HG03095 (cell line): Measurements from ENCODE around the gene GMDS.

ENCODE experiments used
- ATAC-seq: cut with Tn5 transposase; IDR thresholded peaks from one replicate; pipeline ENCODE4 v1.9.1; 2021; ENCODE audit warnings: moderate library complexity; ENCODE audit not compliant: unreplicated experiment

The GMDS gene

DNA sequence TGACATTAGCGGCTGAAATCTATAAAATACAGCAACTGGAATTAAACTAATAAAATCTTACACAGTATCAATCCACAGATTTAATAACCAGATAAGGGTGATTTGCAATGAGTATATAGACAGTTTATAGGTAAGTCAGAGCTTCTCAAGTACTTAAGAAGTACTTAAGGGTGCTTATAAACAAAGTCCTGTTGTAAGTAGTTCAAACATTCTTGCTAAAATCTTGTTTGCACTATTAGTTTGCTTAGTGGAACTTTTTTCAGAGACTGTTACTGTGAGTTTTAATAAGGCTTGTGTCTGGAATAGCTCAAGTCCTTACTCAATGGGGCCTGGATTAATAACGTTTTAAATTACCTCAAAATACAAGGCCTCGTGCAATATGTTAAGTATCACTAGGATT is 240.5 kb downstream of the GMDS start:
- no peak for ATAC-seq

- ATAC-seq: no peak
Measured at GRCh38 chr6:2000962-2001361, 244.4 kb downstream of the GMDS start.

GRCh38 chr6:1997702-1998101 is 247.7 kb downstream of the GMDS start:
- no peak for ATAC-seq

DNA sequence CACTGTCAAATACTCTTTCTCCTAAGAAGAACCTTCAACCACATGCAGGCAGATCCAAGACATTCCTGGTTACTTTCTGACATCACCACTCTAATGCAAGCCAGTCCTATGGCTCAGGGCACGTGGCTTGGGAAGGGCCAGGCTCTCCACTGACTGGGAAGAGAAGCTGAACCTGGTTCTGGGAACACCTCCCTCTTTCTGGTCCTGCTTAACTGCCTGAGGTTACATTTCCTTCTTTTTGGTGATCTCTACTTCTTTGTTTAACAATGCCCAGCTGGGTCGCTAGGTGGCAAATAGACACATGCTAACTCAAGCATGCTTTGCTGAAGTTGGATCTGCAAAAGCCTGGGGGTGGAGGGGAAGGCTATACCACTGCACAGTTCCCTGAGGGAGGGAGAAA is 249.8 kb downstream of the GMDS start:
- no peak for ATAC-seq

DNA sequence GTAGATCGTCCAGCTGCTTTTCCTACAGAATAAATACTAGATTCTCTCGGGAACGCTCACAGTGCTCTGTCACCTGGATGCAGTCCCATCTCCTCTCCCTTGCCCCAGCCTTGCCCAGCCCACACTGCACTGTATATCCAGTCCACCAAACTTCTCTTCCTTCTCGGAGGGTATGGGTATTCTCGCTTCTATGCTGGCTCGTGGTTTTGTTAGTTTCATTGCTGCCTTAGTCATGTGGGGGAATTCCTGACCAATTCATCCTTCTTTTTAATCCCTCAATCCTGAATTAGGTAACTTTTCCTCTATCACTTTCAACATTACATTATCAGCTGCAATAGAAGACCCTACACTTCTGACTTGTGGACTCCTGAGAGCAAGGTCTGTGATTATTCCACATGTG is 252.4 kb downstream of the GMDS start:
- no peak for ATAC-seq

- ATAC-seq: no peak
Measured at GRCh38 chr6:1991332-1991878, 254.0 kb downstream of the GMDS start.

GRCh38 chr6:1988843-1989242 is 256.6 kb downstream of the GMDS start:
- no peak for ATAC-seq

DNA sequence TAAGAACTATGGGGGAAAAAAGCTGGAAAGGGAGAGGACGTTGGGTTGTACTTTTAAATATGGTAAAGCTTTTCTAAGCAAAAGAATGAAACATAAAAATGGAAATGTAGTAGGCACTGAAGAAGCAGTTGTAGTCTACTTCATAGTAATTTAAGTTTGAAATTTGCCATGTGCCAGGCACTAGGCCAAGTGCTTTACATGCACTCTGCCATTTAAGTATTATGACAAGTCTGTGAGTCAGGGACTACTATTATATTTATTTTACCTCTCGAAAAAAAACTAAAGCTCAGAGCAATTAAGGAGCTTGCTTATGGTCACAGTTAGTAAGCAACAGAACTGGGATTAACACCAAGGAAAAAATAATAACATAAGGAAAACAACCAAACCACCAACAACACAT is 257.8 kb downstream of the GMDS start:
- no peak for ATAC-seq

- ATAC-seq: no peak
Measured at GRCh38 chr6:1986454-1987243, 258.8 kb downstream of the GMDS start.

GRCh38 chr6:1984346-1984994 is 260.9 kb downstream of the GMDS start:
- ATAC-seq: no peak

DNA sequence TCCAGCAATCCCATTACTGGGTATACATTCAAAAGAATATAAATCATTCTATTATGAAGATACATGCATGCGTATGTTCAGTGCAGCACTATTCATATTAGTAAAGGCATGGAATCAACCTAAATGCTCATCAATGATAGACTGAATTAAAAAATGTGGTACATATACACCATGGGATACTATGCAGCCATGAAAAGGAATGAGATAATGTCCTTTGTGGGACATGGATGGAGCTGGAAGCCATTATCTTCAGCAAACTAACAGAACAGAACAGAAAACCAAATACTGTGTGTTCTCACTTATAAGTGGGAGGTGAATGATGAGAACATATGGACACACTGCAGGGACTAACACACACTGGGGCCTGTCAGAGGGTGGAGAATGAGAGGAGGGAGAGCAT is 261.6 kb downstream of the GMDS start:
- no peak for ATAC-seq

DNA sequence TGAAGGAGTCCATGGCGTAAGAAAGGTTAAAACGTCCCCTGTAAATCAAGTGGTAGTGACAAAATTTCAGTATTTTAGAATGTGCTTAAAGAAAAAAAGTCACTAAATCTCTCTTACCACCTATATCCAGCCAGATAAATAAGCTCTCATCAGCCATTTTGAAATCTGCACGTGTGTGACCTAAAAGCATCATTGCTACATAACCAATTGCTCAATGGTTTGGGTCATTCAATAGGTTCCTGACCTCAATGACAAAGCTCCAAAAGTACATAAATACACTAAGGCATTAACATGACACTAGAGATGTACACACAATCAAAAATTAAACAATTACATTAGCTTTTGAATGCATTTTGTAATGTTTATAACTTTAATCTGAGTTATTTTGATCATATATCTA is 272.4 kb downstream of the GMDS start:
- ATAC-seq: no peak

DNA sequence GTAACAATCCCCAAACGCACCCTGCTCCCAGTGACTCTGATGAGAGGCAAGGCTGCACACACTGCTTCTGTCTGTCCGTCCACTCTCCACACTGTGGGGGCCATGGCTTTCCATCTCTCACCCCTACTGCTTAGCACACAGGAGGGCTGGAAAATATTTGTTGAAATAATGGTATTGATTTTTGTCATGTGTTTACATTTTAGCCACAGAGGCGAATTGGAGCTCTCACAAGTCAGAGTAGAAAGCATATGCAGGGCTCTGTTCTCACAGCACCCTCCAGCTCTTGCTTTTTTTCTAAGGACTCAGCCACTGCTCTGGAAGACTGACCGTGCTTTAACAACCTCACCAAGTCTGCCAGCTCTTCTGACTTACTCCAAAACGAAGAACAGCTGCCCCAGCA is 273.8 kb downstream of the GMDS start:
- ATAC-seq: no peak

GRCh38 chr6:1970151-1970561 is 275.2 kb downstream of the GMDS start:
- no peak for ATAC-seq

DNA sequence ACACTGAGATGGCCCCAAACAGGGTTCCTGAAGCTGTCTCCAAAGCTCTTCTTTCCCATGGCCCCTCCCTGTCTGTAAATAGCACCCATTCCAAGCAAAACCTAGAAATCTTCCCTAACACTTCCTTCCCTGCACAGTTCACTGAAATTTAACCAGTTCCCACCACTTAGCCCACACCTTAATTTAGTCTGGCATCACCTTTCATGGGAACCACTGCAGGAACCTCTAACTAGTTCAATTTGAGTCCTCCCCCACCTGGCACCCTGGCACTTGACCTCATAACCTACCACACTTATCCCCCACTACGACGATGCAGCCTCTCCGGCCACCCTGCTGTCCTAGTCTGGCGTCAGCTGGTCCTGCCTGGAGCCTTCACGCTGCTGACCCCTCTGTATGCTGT is 278.7 kb downstream of the GMDS start:
- no peak for ATAC-seq

GRCh38 chr6:1965596-1966224 is 279.7 kb downstream of the GMDS start:
- ATAC-seq: no peak

GRCh38 chr6:1963596-1963995 is 281.8 kb downstream of the GMDS start:
- ATAC-seq: no peak

GRCh38 chr6:1962201-1962600 is 283.2 kb downstream of the GMDS start:
- no peak for ATAC-seq

GRCh38 chr6:1960486-1961142 is 284.8 kb downstream of the GMDS start:
- no peak for ATAC-seq

GRCh38 chr6:1958257-1958656 is 287.1 kb downstream of the GMDS start:
- ATAC-seq: no peak

- ATAC-seq: no peak
Measured at GRCh38 chr6:1957746-1958145, 287.7 kb downstream of the GMDS start.
